ENCODE results near the gene SALL1. TPM values are rescaled to one million over a fixed set of nuclear protein-coding genes. Genes with fewer than 3 reads are reported as not detected.

SALL1 gene
- total and polyA plus RNA-seq, 9 of the 15 experiments (the other 6 are each of a cell fraction or from before 2014, with no cell fraction given): not detected

GRCh38 chr16:51095084-51095881 is 55.8 kb downstream of the SALL1 start:
- BruUV-seq (replicated peaks): no TSS peak
- Histone ChIP-seq H3K27me3 (ENCODE audit: control insufficient read depth in 2 of 2, insufficient read depth in 2 of 2, low read length in 2 of 2) (no peaks in the 10 kb centered on the region), H3K9me1 (ENCODE audit: control insufficient read depth, insufficient read depth, low read length) (no peaks in the 10 kb centered on the region), H4K20me1 (replicated peaks; ENCODE audit: control insufficient read depth, insufficient read depth, low read length) (no peaks in the 10 kb centered on the region), H3K36me3 (ENCODE audit: control insufficient read depth, insufficient read depth, low read length) (no peaks in the 10 kb centered on the region), H3K4me3 (no peak overlapping the region), H3K4me2 (ENCODE audit: insufficient read depth, low read length) (no peak overlapping the region), H3K4me1 (replicated peaks in 1 of 2; ENCODE audit: control insufficient read depth in 2 of 2, insufficient read depth in 2 of 2, low read length in 2 of 2) (no peaks in the 10 kb centered on the region), H2AFZ (ENCODE audit: low read depth, low read length) (no peak overlapping the region), H3K9me3 (replicated peaks; ENCODE audit: control insufficient read depth, insufficient read depth, low read depth, low read length) (no peaks in the 10 kb centered on the region), H3K9ac (ENCODE audit: insufficient read depth in 1 of 2, low read depth in 2 of 2, low read length in 2 of 2) (no peak overlapping the region), H3K27ac (ENCODE audit: extremely low read depth, low read depth, low read length) (no peak overlapping the region), H3K79me2 (ENCODE audit: control insufficient read depth, insufficient read depth, low read length) (no peaks in the 10 kb centered on the region)
- ChIA-PET POLR2A (no interaction called here), CTCF (ENCODE audit: low intra/inter-chr PET ratio) (no interaction called here)
- FAIRE-seq (no peak), ATAC-seq (no peak), DNase-seq (ENCODE audit: extremely low read depth in 1 of 4, low spot score in 3 of 4) (no peak)
- in situ Hi-C loops (cut with MboI): no loop called here
- TF ChIP-seq PCBP2 (IDR thresholded peaks at IDR 0.05; ENCODE audit: low read depth, low read length, poor library complexity, severe bottlenecking) (no peak), E2F4 (CRISPR knock-in tag; IDR thresholded peaks at IDR 0.05; ENCODE audit: low read depth) (no peak), ZNF140 (CRISPR knock-in tag; IDR thresholded peaks at IDR 0.05) (no peak), CBX5 (IDR thresholded peaks at IDR 0.05; ENCODE audit: borderline replicate concordance, low read depth) (no peak), RAD21 (CRISPR knock-in tag; conservative IDR thresholded peaks at IDR 0.05 in 1 of 2, IDR thresholded peaks at IDR 0.05 in 1 of 2) (no peak), ZFP91 (CRISPR knock-in tag; IDR thresholded peaks at IDR 0.05) (no peak), ZNF263 (CRISPR knock-in tag; IDR thresholded peaks at IDR 0.05; ENCODE audit: borderline replicate concordance) (no peak), CBFB (CRISPR knock-in tag; IDR thresholded peaks at IDR 0.05) (no peak), SMAD3 (CRISPR knock-in tag; conservative IDR thresholded peaks at IDR 0.05) (no peak), SREBF1 (IDR thresholded peaks at IDR 0.05; ENCODE audit: borderline replicate concordance, low read depth, low read length) (no peak), NFIC (IDR thresholded peaks at IDR 0.05) (no peak), MAZ (CRISPR knock-in tag; conservative IDR thresholded peaks at IDR 0.05 in 1 of 2, IDR thresholded peaks at IDR 0.05 in 1 of 2) (no peak)
- under 1% methylated on average over 20 of the region's 20 CpGs for WGBS (ENCODE audit: insufficient coverage, low coverage, missing lambda C conversion rate)
- intact Hi-C loops (cut with micrococcal nuclease): no loop called here

Data from K562 (cell line).